H1 (cell line): Measurements from ENCODE around the gene CPZ.

Experiments
- CBX5 ChIP-seq: fragments of 300-800, 300-1000 bp; sonication (generic); IDR thresholded peaks from 2 replicates; pipeline ENCODE4 v1.7.1; 2016; ENCODE audit warnings: antibody characterized with exemption, low read length, low read depth
- CTCF ChIP-seq, 3 experiments: IDR thresholded peaks; 1 replicate in 2 of 3; 2 replicates in 1 of 3; pipeline versions ENCODE4 v1.5.1 to v1.6.1; 2011; ENCODE audit warnings: low read length in 3 of 3, mild to moderate bottlenecking in 3 of 3, inconsistent platforms in 2 of 3, low read depth in 1 of 3, moderate library complexity in 1 of 3; ENCODE audit not compliant: insufficient read depth in 1 of 3; ENCODE audit errors: control extremely low read depth in 1 of 3
- MAFK ChIP-seq: IDR thresholded peaks from 2 replicates; pipeline ENCODE4 v1.6.1; 2012; ENCODE audit warnings: low read depth, mild to moderate bottlenecking, improper control_type of control experiment, low read length
- PHF8 ChIP-seq: fragments of 200-600 bp; sonication (generic); conservative IDR thresholded peaks from 2 replicates; pipeline ENCODE4 v1.7.1; 2012; ENCODE audit warnings: low read depth, mild to moderate bottlenecking, inconsistent platforms, low read length, moderate library complexity

- no peak for TF ChIP-seq MAFK
- no peak for TF ChIP-seq CBX5
- TF ChIP-seq PHF8, result no peak
- peak in 1 of 3 experiments; percentile 21; a peak in 1 of 4 replicates for TF ChIP-seq CTCF (IDR thresholded peaks at IDR 0.05; ENCODE audit: control extremely low read depth in 1 of 3, insufficient read depth in 1 of 3, low read depth in 1 of 3, low read length in 3 of 3)
These were observed 55.1 kb downstream of the CPZ start for GRCh38 chr4:8647626-8648025.
